Mesenchymal stem cell (in vitro differentiated cells and primary cell): ENCODE data around the gene ATP13A5.

Source experiments
- DNase-seq: peaks from one replicate; pipeline ENCODE4 v3.0.0-alpha.2; 2013
- H2AFZ ChIP-seq: one replicate; pipeline ENCODE4 v1.6.1; 2013; ENCODE audit warnings: low read depth, mild to moderate bottlenecking, control low read depth, inconsistent platforms, low read length, moderate library complexity
- H2AK5ac ChIP-seq: 2 replicates; pipeline ENCODE4 v1.6.1; 2013; ENCODE audit warnings: low read length, moderate library complexity, mild to moderate bottlenecking, inconsistent platforms; ENCODE audit not compliant: severe bottlenecking
- H2BK120ac ChIP-seq: one replicate; pipeline ENCODE4 v1.6.1; 2013; ENCODE audit warnings: low read depth, mild to moderate bottlenecking, inconsistent platforms, low read length, moderate library complexity
- H2BK12ac ChIP-seq, 2 experiments: one replicate each; pipeline ENCODE4 v1.6.1; 2013; ENCODE audit warnings: inconsistent platforms in 2 of 2, low read length in 2 of 2, mild to moderate bottlenecking in 2 of 2, moderate library complexity in 2 of 2, control low read depth in 1 of 2
- H2BK15ac ChIP-seq: one replicate; pipeline ENCODE4 v1.6.1; 2013; ENCODE audit warnings: mild to moderate bottlenecking, low read depth, inconsistent platforms; ENCODE audit not compliant: poor library complexity, severe bottlenecking
- H2BK5ac ChIP-seq: 2 replicates; pipeline ENCODE4 v1.6.1; 2013; ENCODE audit warnings: low read depth, mild to moderate bottlenecking, low read length, control low read depth, inconsistent platforms; ENCODE audit not compliant: poor library complexity, severe bottlenecking
- H3K14ac ChIP-seq, 2 experiments: one replicate each; pipeline ENCODE4 v1.6.1; 2013; ENCODE audit warnings: inconsistent platforms in 2 of 2, low read length in 2 of 2, control low read depth in 1 of 2, mild to moderate bottlenecking in 1 of 2, moderate library complexity in 1 of 2
- H3K18ac ChIP-seq, 2 experiments: one replicate each; pipeline ENCODE4 v1.6.1; 2013; ENCODE audit warnings: inconsistent platforms in 2 of 2, low read length in 2 of 2, control low read depth in 1 of 2, low read depth in 1 of 2, mild to moderate bottlenecking in 1 of 2
- H3K23ac ChIP-seq, 2 experiments: one replicate each; pipeline ENCODE4 v1.6.1; 2013; ENCODE audit warnings: inconsistent platforms in 2 of 2, low read length in 2 of 2, mild to moderate bottlenecking in 2 of 2, moderate library complexity in 2 of 2, control low read depth in 1 of 2
- H3K27ac ChIP-seq: 2 replicates; pipeline ENCODE4 v1.5.1; 2013; ENCODE audit warnings: mild to moderate bottlenecking, moderate library complexity, low read length, control low read depth, inconsistent platforms; ENCODE audit not compliant: poor library complexity, severe bottlenecking
- H3K27me3 ChIP-seq, 2 experiments: 2 replicates each; pipeline versions ENCODE4 v1.6.1 to v1.7.0; 2013; ENCODE audit warnings: low read length in 2 of 2, mild to moderate bottlenecking in 2 of 2, moderate library complexity in 2 of 2, control low read depth in 1 of 2, inconsistent platforms in 1 of 2; ENCODE audit not compliant: control insufficient read depth in 1 of 2, insufficient read depth in 1 of 2
- H3K36me3 ChIP-seq, 2 experiments: 2 replicates each; pipeline versions ENCODE4 v1.6.1 to v1.7.0; 2013; ENCODE audit warnings: low read length in 2 of 2, control low read depth in 1 of 2, inconsistent platforms in 1 of 2, low read depth in 1 of 2, mild to moderate bottlenecking in 1 of 2; ENCODE audit not compliant: insufficient read depth in 2 of 2, control insufficient read depth in 1 of 2
- H3K4ac ChIP-seq, 2 experiments: one replicate each; pipeline ENCODE4 v1.6.1; 2013; ENCODE audit warnings: inconsistent platforms in 2 of 2, low read length in 2 of 2, mild to moderate bottlenecking in 2 of 2, moderate library complexity in 2 of 2, control low read depth in 1 of 2, low read depth in 1 of 2
- H3K4me1 ChIP-seq: 2 replicates; pipeline ENCODE4 v1.6.1; 2013; ENCODE audit warnings: low read depth, low read length, control low read depth; ENCODE audit not compliant: control insufficient read depth, insufficient read depth
- H3K4me2 ChIP-seq: 2 replicates; pipeline ENCODE4 v1.6.1; 2013; ENCODE audit warnings: low read length, mild to moderate bottlenecking, inconsistent platforms; ENCODE audit not compliant: poor library complexity, severe bottlenecking
- H3K4me3 ChIP-seq, 2 experiments: 2 replicates each; pipeline versions ENCODE4 v1.5.1 to v1.7.0; 2013; ENCODE audit warnings: low read length in 2 of 2, mild to moderate bottlenecking in 2 of 2, control low read depth in 1 of 2, low read depth in 1 of 2; ENCODE audit not compliant: insufficient read depth in 1 of 2
- H3K79me1 ChIP-seq: replicated peaks from 2 replicates; pipeline ENCODE4 v1.6.1; 2013; ENCODE audit warnings: mild to moderate bottlenecking, control low read depth, low read length, inconsistent platforms; ENCODE audit not compliant: poor library complexity, severe bottlenecking
- H3K9ac ChIP-seq: 2 replicates; pipeline ENCODE4 v1.7.0; 2013; ENCODE audit warnings: mild to moderate bottlenecking, low read length, moderate library complexity
- H3K9me3 ChIP-seq: 2 replicates; pipeline ENCODE4 v1.7.0; 2013; ENCODE audit warnings: mild to moderate bottlenecking, low read length; ENCODE audit not compliant: control insufficient read depth
- H4K8ac ChIP-seq: one replicate; pipeline ENCODE4 v1.6.1; 2013; ENCODE audit warnings: inconsistent platforms, mild to moderate bottlenecking, low read length, moderate library complexity
- H4K91ac ChIP-seq: one replicate; pipeline ENCODE4 v1.6.1; 2013; ENCODE audit warnings: mild to moderate bottlenecking, low read length, inconsistent platforms
- WGBS: methylation state at CpG from one replicate; pipeline ENCODE4 v1.1.7; 2013; ENCODE audit warnings: mixed read lengths; 5-methylcytosine and 5-hydroxymethylcytosine counted together

ATP13A5 gene

DNA sequence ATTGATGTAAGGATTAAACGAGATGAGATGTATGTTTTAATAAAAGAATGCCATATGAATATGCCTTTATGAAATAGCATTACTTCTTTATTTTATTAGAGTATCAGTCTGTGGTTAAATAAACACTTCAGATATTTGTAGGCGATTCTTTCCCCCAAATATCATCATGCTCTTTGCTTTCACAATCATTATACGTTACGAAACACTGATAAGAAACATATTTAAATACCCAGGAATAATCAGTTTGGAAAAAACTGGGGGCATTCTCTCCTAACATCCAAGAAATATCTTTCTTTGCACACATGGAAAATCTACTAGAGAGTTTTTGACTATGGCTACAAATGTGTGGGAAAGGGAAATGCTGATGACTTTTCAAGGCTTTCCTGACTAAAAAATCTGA is 142.0 kb downstream of the ATP13A5 start:
- Histone ChIP-seq H3K4me2 (no peak overlapping the region), H3K23ac (no peak overlapping the region)

DNA sequence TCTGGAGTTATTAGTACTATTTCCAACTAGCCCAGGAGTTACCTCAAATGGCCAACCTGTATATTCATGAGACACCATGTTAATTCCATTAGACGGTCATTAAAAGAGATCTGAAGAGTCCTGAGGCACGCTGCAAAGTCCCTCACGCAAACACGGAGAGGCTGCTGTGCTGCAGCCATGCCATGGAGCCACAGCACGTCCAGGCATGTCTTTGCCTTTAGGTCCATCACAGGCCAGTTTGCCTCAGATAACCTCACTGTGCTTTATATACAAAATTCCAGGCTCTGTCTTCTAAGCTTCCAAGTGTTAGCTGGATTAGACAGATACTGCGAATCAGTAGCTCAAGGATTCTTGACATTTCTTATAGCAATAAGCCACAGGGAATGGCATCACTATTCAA is 147.4 kb downstream of the ATP13A5 start:
- Histone ChIP-seq H3K27me3 (peaks cover 0 to 9% of the 10 kb centered on the region in 2 experiments), H2AK5ac (no peak overlapping the region), H3K36me3 (no peaks in the 10 kb centered on the region), H3K9me3 (no peaks in the 10 kb centered on the region), H3K9ac (no peak overlapping the region), H4K91ac (no peak overlapping the region), H2AFZ (no peak overlapping the region), H3K23ac (no peak overlapping the region), H2BK120ac (no peak overlapping the region), H3K27ac (no peak overlapping the region), H3K4me3 (no peak overlapping the region), H3K4me1 (no peaks in the 10 kb centered on the region), H3K14ac (no peak overlapping the region), H4K8ac (no peak overlapping the region), H2BK5ac (no peak overlapping the region), H3K18ac (no peak overlapping the region), H2BK12ac (no peak overlapping the region), H3K79me1 (no peaks in the 10 kb centered on the region), H3K4me2 (no peak overlapping the region), H2BK15ac (no peak overlapping the region), H3K4ac (no peak overlapping the region)
- no peak for DNase-seq
- 84% methylated on average over 6 of the region's 6 CpGs for WGBS

More for the DNA sequence above, 142.0 kb downstream of the ATP13A5 start:
- Histone ChIP-seq H2BK5ac (no peak overlapping the region), H2BK12ac (no peak overlapping the region), H2BK120ac (no peak overlapping the region), H2AFZ (no peak overlapping the region), H3K4ac (no peak overlapping the region), H3K18ac (no peak overlapping the region), H3K9ac (no peak overlapping the region), H2AK5ac (no peak overlapping the region), H3K79me1 (no peaks in the 10 kb centered on the region), H4K8ac (no peak overlapping the region), H3K36me3 (no peaks in the 10 kb centered on the region), H3K4me1 (peaks cover 10% of the 10 kb centered on the region), H3K27me3 (peaks cover 3 to 8% of the 10 kb centered on the region in 2 experiments), H3K4me3 (no peak overlapping the region), H3K27ac (no peak overlapping the region), H2BK15ac (no peak overlapping the region), H4K91ac (no peak overlapping the region), H3K9me3 (no peaks in the 10 kb centered on the region), H3K14ac (no peak overlapping the region)
- no peak for DNase-seq
- WGBS = no CpG with 5 or more reads among the region's 4 CpGs

DNA sequence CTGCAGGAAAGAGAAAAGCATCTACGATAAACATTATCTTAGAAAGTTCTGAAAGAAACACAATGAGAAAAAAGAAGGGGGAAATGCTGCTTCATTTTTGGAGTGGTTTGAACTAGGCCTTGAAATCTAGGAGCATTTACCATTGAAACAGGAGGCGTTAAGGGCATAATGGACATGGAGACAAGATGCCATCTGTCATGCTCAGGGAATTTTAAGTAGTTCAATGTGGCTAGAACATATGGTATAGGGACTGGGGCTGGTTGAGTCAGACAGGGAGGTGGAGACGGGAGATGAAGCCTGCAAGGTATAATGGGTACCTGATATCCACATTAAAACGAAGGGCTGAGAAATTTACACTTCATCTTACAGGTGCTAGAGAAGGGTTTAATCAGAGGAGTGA is 147.9 kb downstream of the ATP13A5 start:
- Histone ChIP-seq H3K18ac (no peak overlapping the region), H2BK15ac (no peak overlapping the region), H4K91ac (no peak overlapping the region), H3K36me3 (no peaks in the 10 kb centered on the region), H3K4me2 (no peak overlapping the region), H2BK5ac (no peak overlapping the region), H3K27me3 (peaks cover 0 to 9% of the 10 kb centered on the region in 2 experiments), H3K27ac (no peak overlapping the region), H2AFZ (no peak overlapping the region), H3K9me3 (no peaks in the 10 kb centered on the region), H4K8ac (no peak overlapping the region), H3K14ac (no peak overlapping the region), H2BK120ac (no peak overlapping the region), H2AK5ac (no peak overlapping the region), H3K4me3 (no peak overlapping the region), H3K4me1 (no peaks in the 10 kb centered on the region), H3K23ac (no peak overlapping the region), H2BK12ac (no peak overlapping the region), H3K4ac (no peak overlapping the region), H3K9ac (no peak overlapping the region), H3K79me1 (no peaks in the 10 kb centered on the region)
- DNase-seq = no peak
- WGBS = 79% methylated on average over 4 of the region's 4 CpGs

DNA sequence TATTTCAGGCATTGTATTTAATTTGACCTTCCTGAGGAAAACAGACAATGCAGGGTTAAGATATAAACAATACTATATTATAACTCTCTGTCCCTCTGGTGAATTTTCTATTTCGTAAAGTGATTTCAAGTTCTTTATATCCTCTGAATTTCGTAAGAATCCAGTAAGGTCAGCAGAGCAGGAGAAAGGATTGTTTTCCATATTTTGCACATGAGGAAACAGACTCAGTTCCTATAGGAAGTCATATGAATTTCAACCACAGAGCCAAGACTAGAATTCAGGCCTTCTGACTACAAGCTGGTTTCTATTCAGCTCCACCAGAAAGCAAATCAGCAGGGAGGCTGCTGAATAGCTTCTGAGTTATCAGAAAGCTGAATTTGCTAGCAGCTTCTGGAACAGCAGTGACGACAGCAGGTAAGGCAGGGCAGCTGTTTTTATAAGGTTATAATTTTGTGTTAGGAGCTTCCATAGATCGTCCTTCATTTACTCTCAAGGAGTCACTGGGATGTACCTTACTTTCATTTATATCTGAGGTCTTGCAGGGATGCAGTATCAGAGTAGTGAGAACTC is 148.6 kb downstream of the ATP13A5 start:
- no peak overlapping the region for H2AK5ac ChIP-seq
- H2BK12ac ChIP-seq = no peak overlapping the region
- H3K18ac ChIP-seq = no peak overlapping the region
- H3K4me3 ChIP-seq = no peak overlapping the region
- no peak overlapping the region for H2BK5ac ChIP-seq
- H3K9me3 ChIP-seq = no peaks in the 10 kb centered on the region
- H3K27ac ChIP-seq = no peak overlapping the region
- no peaks in the 10 kb centered on the region for H3K4me1 ChIP-seq
- H3K4ac ChIP-seq = no peak overlapping the region
- H2BK15ac ChIP-seq = no peak overlapping the region
- no peaks in the 10 kb centered on the region for H3K79me1 ChIP-seq
- no peak for DNase-seq
- H2BK120ac ChIP-seq = no peak overlapping the region
- no peak overlapping the region for H4K91ac ChIP-seq
- H2AFZ ChIP-seq = no peak overlapping the region
- no peak overlapping the region for H3K23ac ChIP-seq
- no peak overlapping the region for H4K8ac ChIP-seq
- no peaks in the 10 kb centered on the region for H3K36me3 ChIP-seq
- no peak overlapping the region for H3K4me2 ChIP-seq
- H3K9ac ChIP-seq = no peak overlapping the region
- H3K27me3 ChIP-seq = peaks cover 0 to 9% of the 10 kb centered on the region in 2 experiments
- no peak overlapping the region for H3K14ac ChIP-seq
- whole genome bisulfite sequencing = 83% methylated on average over 4 of the region's 4 CpGs
